Panc1 (cell line): ENCODE results near the gene CDCA4. TPM values are rescaled to one million over a fixed set of nuclear protein-coding genes. Genes with fewer than 3 reads are reported as not detected.

Experiments
- ATAC-seq: fragments of 200-7000 bp; cut with Tn5 transposase; 2 replicates; pipeline ENCODE4 v1.9.1; 2020; ENCODE audit warnings: mild to moderate bottlenecking, moderate library complexity
- BruUV-seq: library from RNA; stranded (reverse); fragments of 400-500 nt; replicated peaks from 2 replicates; lab custom pipeline; 2021; lab: Mats Ljungman, UMichigan
- CTCF ChIA-PET: fragments of 300-600 bp; sonication (Branson Sonifier 250); formaldehyde crosslinking; loops from one replicate; lab custom pipeline; 2022; ENCODE audit warnings: antibody characterized with exemption; lab: Charles Lee
- POLR2A ChIA-PET: fragments of 300-600 bp; sonication (Branson Sonifier 250); formaldehyde crosslinking; loops from one replicate; lab custom pipeline; 2022; ENCODE audit warnings: antibody characterized with exemption; lab: Charles Lee
- DNase-seq: peaks from one replicate; pipeline ENCODE4 v3.0.0-alpha.2; 2010; ENCODE audit warnings: low read depth, low spot score
- H3K27ac ChIP-seq: 2 replicates; pipeline ENCODE4 v1.5.1; 2011; ENCODE audit warnings: mild to moderate bottlenecking, low read length, inconsistent platforms
- H3K27me3 ChIP-seq: fragments of 200-500 bp; sonication (Bioruptor generic); 2 replicates; pipeline ENCODE4 v1.6.0; 2014; ENCODE audit warnings: low read length, inconsistent platforms; ENCODE audit not compliant: control insufficient read depth, insufficient read depth
- H3K36me3 ChIP-seq: fragments of 200-500 bp; sonication (Bioruptor generic); 2 replicates; pipeline ENCODE4 v1.5.1; 2014; ENCODE audit warnings: inconsistent platforms, mild to moderate bottlenecking, low read length, moderate library complexity; ENCODE audit not compliant: control insufficient read depth, insufficient read depth
- H3K4me1 ChIP-seq: 2 replicates; pipeline ENCODE4 v1.5.1; 2011; ENCODE audit warnings: inconsistent platforms, mild to moderate bottlenecking, low read length, moderate library complexity; ENCODE audit not compliant: control insufficient read depth, insufficient read depth
- H3K4me3 ChIP-seq, 2 experiments: 2 replicates each; pipeline ENCODE4 v1.5.1; 2011 to 2012; ENCODE audit warnings: low read depth in 2 of 2, low read length in 2 of 2, mild to moderate bottlenecking in 2 of 2, inconsistent platforms in 1 of 2, moderate library complexity in 1 of 2
- H3K9me3 ChIP-seq: fragments of 200-500 bp; sonication (Bioruptor generic); 2 replicates; pipeline ENCODE4 v1.5.1; 2014; ENCODE audit warnings: low read depth, mild to moderate bottlenecking, inconsistent platforms, low read length, moderate library complexity; ENCODE audit not compliant: control insufficient read depth, insufficient read depth
- POLR2AphosphoS5 ChIP-seq: IDR thresholded peaks from 2 replicates; pipeline ENCODE4 v1.6.1; 2012; ENCODE audit warnings: mild to moderate bottlenecking, low read depth, low read length, moderate library complexity
- SIN3A ChIP-seq: IDR thresholded peaks from 2 replicates; pipeline ENCODE4 v1.6.1; 2012; ENCODE audit warnings: low read depth, mild to moderate bottlenecking, low read length, moderate library complexity, borderline replicate concordance; ENCODE audit not compliant: insufficient read depth
- TCF7L2 ChIP-seq: IDR thresholded peaks from 2 replicates; pipeline ENCODE4 v1.6.1; 2011; ENCODE audit warnings: mild to moderate bottlenecking, low read depth, low read length, inconsistent platforms
- in situ Hi-C: cut with HindIII; loops from 2 replicates; pipeline ENCODE4 v1.10.0; 2016; ENCODE audit warnings: low sequenced_read_pairs, low pct_unique_long_range_greater_than_20kb
- intact Hi-C: fragments of 100-400 bp; cut with micrococcal nuclease; formaldehyde crosslinking; loops from one replicate; pipeline ENCODE4 v1.10.0; 2022; ENCODE audit not compliant: unreplicated experiment
- total RNA-seq: library from RNA; stranded (reverse); gene quantifications from one replicate; pipeline ENCODE4 v1.2.1, GENCODE V29; 2021; ENCODE audit not compliant: unreplicated experiment
- TF ChIP-seq, protein P1 (sequence below): fragments of 450-650 bp; IDR thresholded peaks from 2 replicates; pipeline ENCODE4 v1.5.1; 2017; ENCODE audit warnings: mild to moderate bottlenecking
- TF ChIP-seq, protein P2 (sequence below), 2 experiments: IDR thresholded peaks; 2 replicates each; pipeline ENCODE4 v1.6.1; 2011 to 2012; ENCODE audit warnings: low read depth in 2 of 2, control low read depth in 1 of 2, low read length in 1 of 2, mild to moderate bottlenecking in 1 of 2, moderate library complexity in 1 of 2; ENCODE audit not compliant: insufficient read depth in 1 of 2

The CDCA4 gene
- total RNA-seq, 1 experiment from 2014 or later, result 39.9 TPM

DNA sequence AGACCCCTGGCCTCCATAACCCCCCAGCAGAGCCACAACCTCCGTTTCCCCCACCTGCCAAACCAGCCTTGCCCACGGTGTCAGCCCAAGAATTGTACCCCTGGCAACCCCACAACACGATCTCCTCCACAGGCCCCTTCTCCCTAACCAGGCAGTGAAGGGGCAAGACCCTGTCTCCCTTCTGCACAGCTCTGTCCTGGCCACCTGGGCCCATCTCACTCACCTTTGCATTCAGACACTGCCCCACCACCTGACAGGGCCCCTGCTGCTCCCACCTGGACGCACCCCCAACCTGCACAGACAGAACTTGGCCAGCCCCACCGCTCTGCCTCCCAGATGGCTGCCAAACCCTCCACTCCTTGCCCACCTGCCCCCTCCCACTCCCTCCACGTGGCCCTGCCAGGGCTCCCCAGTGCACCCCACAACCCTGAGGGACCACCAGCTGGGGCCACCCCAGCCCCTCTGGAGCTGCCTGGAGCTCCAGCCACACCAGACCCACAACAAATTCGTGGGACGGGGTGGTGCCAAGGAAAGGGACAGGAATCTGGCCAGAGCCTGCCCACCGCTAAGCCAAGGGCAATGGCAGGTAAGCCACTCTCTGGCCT lies 54.5 kb downstream of the CDCA4 start:
- no peaks in the 10 kb centered on the region for H3K27me3 ChIP-seq
- peaks cover 32% of the 10 kb centered on the region for H3K4me1 ChIP-seq
- intact Hi-C loops (loop anchor here (5.0 kb wide), 1 partner anchor 69 kb away; no protein-coding TSS in a partner anchor), in situ Hi-C loops (no loop called here)
- DNase-seq (no peak), ATAC-seq (no peak)
- BruUV-seq, result no TSS peak
- H3K4me3 ChIP-seq, result no peak overlapping the region
- no peaks in the 10 kb centered on the region for H3K36me3 ChIP-seq
- POLR2A ChIA-PET, result no interaction called here
- CTCF ChIA-PET, result no interaction called here
- no peaks in the 10 kb centered on the region for H3K9me3 ChIP-seq
- H3K27ac ChIP-seq, result peak overlapping the region; percentile 93
- TF ChIP-seq POLR2AphosphoS5, result 0 out of 2 replicates have a peak, but pooled peaks have one; percentile 11
- TF ChIP-seq SIN3A, result no peak

DNA sequence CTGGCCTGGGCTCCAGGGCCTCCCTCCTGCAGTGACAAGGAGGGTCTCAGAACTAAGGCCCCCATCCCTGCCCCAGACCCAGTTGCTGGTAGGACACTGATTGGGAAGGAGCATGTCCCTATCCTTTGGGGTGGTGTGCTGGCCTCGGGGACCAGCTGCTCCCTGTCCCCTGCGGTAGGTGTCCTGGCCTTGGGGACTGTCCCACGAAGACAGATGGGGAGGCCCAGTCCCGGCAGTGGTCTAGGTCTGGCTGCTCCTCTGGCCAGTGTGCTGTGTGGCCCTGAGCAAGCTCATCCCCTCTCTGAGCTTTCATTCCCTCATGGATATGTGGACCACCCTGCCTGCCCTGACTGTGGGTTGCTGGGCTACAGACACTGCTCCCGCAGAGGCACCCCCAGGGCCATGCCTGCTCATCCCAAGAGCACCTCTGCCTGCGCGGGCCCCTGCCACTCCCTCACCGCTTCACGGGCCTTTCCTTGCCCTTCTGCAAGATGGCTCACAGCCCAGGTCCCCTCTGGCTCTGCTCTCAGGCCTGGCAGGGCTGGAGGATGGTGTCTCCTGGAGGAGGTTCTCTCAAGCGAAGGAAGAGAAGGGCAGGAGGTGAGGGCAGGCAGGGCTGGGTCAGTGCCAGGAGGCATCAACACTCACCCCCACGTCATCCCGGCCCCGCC lies 55.2 kb downstream of the CDCA4 start:
- CTCF ChIA-PET, result no interaction called here
- Histone ChIP-seq H3K9me3 (no peaks in the 10 kb centered on the region), H3K27ac (no peak overlapping the region), H3K36me3 (no peaks in the 10 kb centered on the region), H3K4me3 (no peak overlapping the region), H3K27me3 (no peaks in the 10 kb centered on the region), H3K4me1 (peaks cover 25% of the 10 kb centered on the region)
- no peak for DNase-seq
- intact Hi-C loops (loop anchor here (5.0 kb wide), 1 partner anchor 68 kb away; no protein-coding TSS in a partner anchor), in situ Hi-C loops (no loop called here)
- no TSS peak for BruUV-seq
- no peak for TF ChIP-seq SIN3A
- peak; percentile 13; the same call in 1 of the 2 replicates for TF ChIP-seq POLR2AphosphoS5
- POLR2A ChIA-PET, result no interaction called here
- no peak for ATAC-seq

DNA sequence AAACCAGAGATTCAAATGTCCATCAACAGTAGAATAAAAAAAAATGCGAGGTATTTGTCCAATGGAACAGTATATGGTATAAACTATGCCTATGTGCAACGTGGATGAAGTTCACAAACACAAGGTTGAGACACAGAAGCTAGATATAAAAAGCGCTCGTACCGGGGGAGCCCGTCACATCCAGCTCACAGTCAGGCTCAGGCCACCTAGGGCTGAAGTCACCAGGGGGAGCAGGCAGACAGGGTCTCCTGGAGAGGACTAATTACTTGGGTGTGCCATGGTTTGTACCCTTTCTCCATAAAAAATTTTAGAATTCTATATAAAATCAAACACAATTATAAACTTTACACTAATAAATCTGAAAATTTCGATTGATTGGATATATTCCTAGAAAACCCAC lies 56.3 kb downstream of the CDCA4 start:
- in situ Hi-C loops (no loop called here), intact Hi-C loops (no loop called here)
- Histone ChIP-seq H3K4me1 (peaks cover 23% of the 10 kb centered on the region), H3K27ac (no peak overlapping the region), H3K4me3 (no peak overlapping the region), H3K36me3 (no peaks in the 10 kb centered on the region), H3K9me3 (no peaks in the 10 kb centered on the region), H3K27me3 (no peaks in the 10 kb centered on the region)
- CTCF ChIA-PET, result interaction anchor here (0.9 kb wide), 1 partner anchor 42 kb away, joined by 3 read pairs; no protein-coding TSS in a partner anchor
- POLR2A ChIA-PET, result no interaction called here
- BruUV-seq, result no TSS peak
- TF ChIP-seq SIN3A (no peak), POLR2AphosphoS5 (no peak), TCF7L2 (no peak)
- TF ChIP-seq, protein P1, sequence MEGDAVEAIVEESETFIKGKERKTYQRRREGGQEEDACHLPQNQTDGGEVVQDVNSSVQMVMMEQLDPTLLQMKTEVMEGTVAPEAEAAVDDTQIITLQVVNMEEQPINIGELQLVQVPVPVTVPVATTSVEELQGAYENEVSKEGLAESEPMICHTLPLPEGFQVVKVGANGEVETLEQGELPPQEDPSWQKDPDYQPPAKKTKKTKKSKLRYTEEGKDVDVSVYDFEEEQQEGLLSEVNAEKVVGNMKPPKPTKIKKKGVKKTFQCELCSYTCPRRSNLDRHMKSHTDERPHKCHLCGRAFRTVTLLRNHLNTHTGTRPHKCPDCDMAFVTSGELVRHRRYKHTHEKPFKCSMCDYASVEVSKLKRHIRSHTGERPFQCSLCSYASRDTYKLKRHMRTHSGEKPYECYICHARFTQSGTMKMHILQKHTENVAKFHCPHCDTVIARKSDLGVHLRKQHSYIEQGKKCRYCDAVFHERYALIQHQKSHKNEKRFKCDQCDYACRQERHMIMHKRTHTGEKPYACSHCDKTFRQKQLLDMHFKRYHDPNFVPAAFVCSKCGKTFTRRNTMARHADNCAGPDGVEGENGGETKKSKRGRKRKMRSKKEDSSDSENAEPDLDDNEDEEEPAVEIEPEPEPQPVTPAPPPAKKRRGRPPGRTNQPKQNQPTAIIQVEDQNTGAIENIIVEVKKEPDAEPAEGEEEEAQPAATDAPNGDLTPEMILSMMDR, result no peak
- TF ChIP-seq, protein P2, sequence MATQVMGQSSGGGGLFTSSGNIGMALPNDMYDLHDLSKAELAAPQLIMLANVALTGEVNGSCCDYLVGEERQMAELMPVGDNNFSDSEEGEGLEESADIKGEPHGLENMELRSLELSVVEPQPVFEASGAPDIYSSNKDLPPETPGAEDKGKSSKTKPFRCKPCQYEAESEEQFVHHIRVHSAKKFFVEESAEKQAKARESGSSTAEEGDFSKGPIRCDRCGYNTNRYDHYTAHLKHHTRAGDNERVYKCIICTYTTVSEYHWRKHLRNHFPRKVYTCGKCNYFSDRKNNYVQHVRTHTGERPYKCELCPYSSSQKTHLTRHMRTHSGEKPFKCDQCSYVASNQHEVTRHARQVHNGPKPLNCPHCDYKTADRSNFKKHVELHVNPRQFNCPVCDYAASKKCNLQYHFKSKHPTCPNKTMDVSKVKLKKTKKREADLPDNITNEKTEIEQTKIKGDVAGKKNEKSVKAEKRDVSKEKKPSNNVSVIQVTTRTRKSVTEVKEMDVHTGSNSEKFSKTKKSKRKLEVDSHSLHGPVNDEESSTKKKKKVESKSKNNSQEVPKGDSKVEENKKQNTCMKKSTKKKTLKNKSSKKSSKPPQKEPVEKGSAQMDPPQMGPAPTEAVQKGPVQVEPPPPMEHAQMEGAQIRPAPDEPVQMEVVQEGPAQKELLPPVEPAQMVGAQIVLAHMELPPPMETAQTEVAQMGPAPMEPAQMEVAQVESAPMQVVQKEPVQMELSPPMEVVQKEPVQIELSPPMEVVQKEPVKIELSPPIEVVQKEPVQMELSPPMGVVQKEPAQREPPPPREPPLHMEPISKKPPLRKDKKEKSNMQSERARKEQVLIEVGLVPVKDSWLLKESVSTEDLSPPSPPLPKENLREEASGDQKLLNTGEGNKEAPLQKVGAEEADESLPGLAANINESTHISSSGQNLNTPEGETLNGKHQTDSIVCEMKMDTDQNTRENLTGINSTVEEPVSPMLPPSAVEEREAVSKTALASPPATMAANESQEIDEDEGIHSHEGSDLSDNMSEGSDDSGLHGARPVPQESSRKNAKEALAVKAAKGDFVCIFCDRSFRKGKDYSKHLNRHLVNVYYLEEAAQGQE (IDR thresholded peaks at IDR 0.05; ENCODE audit: insufficient read depth in 1 of 2, low read depth in 2 of 2, low read length in 1 of 2), result no peak
- ATAC-seq (no peak), DNase-seq (no peak)

Other genes starting within 250 kb of the CDCA4 start
- gene AKT1, start 225.3 kb downstream of the CDCA4 start, total RNA-seq, result 175 TPM
- gene ZBTB42, start 220.0 kb downstream of the CDCA4 start, total RNA-seq, result 16.5 TPM
- 17.8 TPM for gene CEP170B, start 155.8 kb downstream of the CDCA4 start, total RNA-seq
- gene PLD4, start 96.2 kb downstream of the CDCA4 start, total RNA-seq, result 0.15 TPM
- 223 TPM for gene AHNAK2, start 42.7 kb downstream of the CDCA4 start, total RNA-seq
- gene CLBA1, start 35.3 kb downstream of the CDCA4 start, total RNA-seq, result 13.8 TPM
- 0.08 TPM for gene GPR132, start 44.3 kb upstream of the CDCA4 start, total RNA-seq
- 43.7 TPM for gene JAG2, start 147.7 kb upstream of the CDCA4 start, total RNA-seq
- 75.3 TPM for gene NUDT14, start 160.2 kb upstream of the CDCA4 start, total RNA-seq
- gene BTBD6, start 227.4 kb upstream of the CDCA4 start, total RNA-seq, result 0.26 TPM